Esophagus squamous epithelium (tissue), 4 donors: ENCODE measurements around the gene ZNF181.

ENCODE experiments used
- CTCF ChIP-seq, 6 experiments: fragments of 450-650 bp in 4 of 6; fragments of 200-600 bp in 2 of 6; sonication (generic) in 2 of 6; IDR thresholded peaks; one replicate each; pipeline ENCODE4 v1.5.1; 2016 to 2019; ENCODE audit warnings: antibody characterized with exemption in 6 of 6, mild to moderate bottlenecking in 4 of 6, moderate library complexity in 4 of 6
- POLR2A ChIP-seq, 4 donors: fragments of 450-650 bp; IDR thresholded peaks; one replicate each; pipeline ENCODE4 v1.6.1; 2017; ENCODE audit warnings: antibody characterized with exemption in 4 of 4, mild to moderate bottlenecking in 4 of 4, moderate library complexity in 3 of 4

GRCh38 chr19:34733746-34734536 is at the start of gene ZNF181:
- TF ChIP-seq POLR2A (IDR thresholded peaks at IDR 0.05), result peak in 1 of 4 donors; percentile 46
- TF ChIP-seq CTCF (IDR thresholded peaks at IDR 0.05), result peak in 1 of 6 experiments; percentile 22
